Trophoblast cell (in vitro differentiated cells and primary cell): ENCODE results near the gene CDK1.
"Not testable (repeated sequence)": the region's sequence is repeated elsewhere in the genome, so short reads cannot be mapped to it uniquely, and the experiment has no call there.

ENCODE experiments used
- DNase-seq, 2 donors: peaks; one replicate each; pipeline ENCODE4 v3.0.0-alpha.2; 2016
- H2AFZ ChIP-seq: 2 replicates; pipeline ENCODE4 v1.6.1; 2013; ENCODE audit warnings: low read length, moderate library complexity, mild to moderate bottlenecking; ENCODE audit not compliant: insufficient read depth, poor library complexity
- H2AK5ac ChIP-seq: 2 replicates; pipeline ENCODE4 v1.6.1; 2013; ENCODE audit warnings: mild to moderate bottlenecking, low read length
- H2BK120ac ChIP-seq: 2 replicates; pipeline ENCODE4 v1.6.1; 2013; ENCODE audit warnings: low read length, mild to moderate bottlenecking, moderate library complexity; ENCODE audit not compliant: insufficient read depth, poor library complexity
- H2BK12ac ChIP-seq: 2 replicates; pipeline ENCODE4 v1.6.1; 2013; ENCODE audit warnings: mild to moderate bottlenecking, low read length, moderate library complexity
- H2BK5ac ChIP-seq: 2 replicates; pipeline ENCODE4 v1.6.1; 2013; ENCODE audit warnings: low read length, low read depth, moderate library complexity, mild to moderate bottlenecking; ENCODE audit not compliant: poor library complexity
- H3K14ac ChIP-seq: 2 replicates; pipeline ENCODE4 v1.6.1; 2013; ENCODE audit warnings: mild to moderate bottlenecking, low read length
- H3K18ac ChIP-seq: 2 replicates; pipeline ENCODE4 v1.6.1; 2013; ENCODE audit warnings: mild to moderate bottlenecking, low read length
- H3K23ac ChIP-seq: 2 replicates; pipeline ENCODE4 v1.6.1; 2013; ENCODE audit warnings: low read length
- H3K27ac ChIP-seq: 2 replicates; pipeline ENCODE4 v1.5.1; 2013; ENCODE audit warnings: low read depth, mild to moderate bottlenecking, inconsistent platforms, low read length, moderate library complexity
- H3K27me3 ChIP-seq: 2 replicates; pipeline ENCODE4 v1.6.1; 2013; ENCODE audit warnings: inconsistent platforms, mild to moderate bottlenecking, low read length, moderate library complexity; ENCODE audit not compliant: insufficient read depth
- H3K36me3 ChIP-seq, 2 experiments: 1 replicate in 1 of 2; 2 replicates in 1 of 2; pipeline ENCODE4 v1.6.1; 2013; ENCODE audit warnings: low read length in 2 of 2, mild to moderate bottlenecking in 2 of 2, moderate library complexity in 1 of 2; ENCODE audit not compliant: insufficient read depth in 2 of 2, control insufficient read depth in 1 of 2
- H3K4ac ChIP-seq: 2 replicates; pipeline ENCODE4 v1.6.1; 2013; ENCODE audit warnings: low read depth, mild to moderate bottlenecking, low read length, moderate library complexity
- H3K4me1 ChIP-seq, 2 experiments: 1 replicate in 1 of 2; 2 replicates in 1 of 2; pipeline ENCODE4 v1.6.1; 2013; ENCODE audit warnings: low read length in 2 of 2, mild to moderate bottlenecking in 2 of 2, moderate library complexity in 1 of 2; ENCODE audit not compliant: insufficient read depth in 2 of 2, control insufficient read depth in 1 of 2
- H3K4me2 ChIP-seq: 2 replicates; pipeline ENCODE4 v1.6.1; 2013; ENCODE audit warnings: inconsistent platforms, mild to moderate bottlenecking, low read length, moderate library complexity
- H3K4me3 ChIP-seq: 2 replicates; pipeline ENCODE4 v1.5.1; 2013; ENCODE audit warnings: mild to moderate bottlenecking, low read depth, low read length, inconsistent platforms
- H3K79me1 ChIP-seq: one replicate; pipeline ENCODE4 v1.6.1; 2013; ENCODE audit warnings: low read length
- H3K79me2 ChIP-seq: 2 replicates; pipeline ENCODE4 v1.6.1; 2013; ENCODE audit warnings: low read length, mild to moderate bottlenecking; ENCODE audit not compliant: control insufficient read depth, insufficient read depth, poor library complexity
- H3K9ac ChIP-seq: 2 replicates; pipeline ENCODE4 v1.6.1; 2013; ENCODE audit warnings: mild to moderate bottlenecking, low read length
- H3K9me3 ChIP-seq: 2 replicates; pipeline ENCODE4 v1.6.1; 2013; ENCODE audit warnings: low read depth, mild to moderate bottlenecking, control low read depth, inconsistent platforms, low read length; ENCODE audit not compliant: insufficient read depth
- H4K12ac ChIP-seq: 2 replicates; pipeline ENCODE4 v1.6.1; 2013; ENCODE audit warnings: low read depth, mild to moderate bottlenecking, low read length, moderate library complexity
- H4K8ac ChIP-seq: 2 replicates; pipeline ENCODE4 v1.6.1; 2013; ENCODE audit warnings: low read depth, mild to moderate bottlenecking, low read length, moderate library complexity
- H4K91ac ChIP-seq: one replicate; pipeline ENCODE4 v1.6.1; 2013; ENCODE audit warnings: low read depth, mild to moderate bottlenecking, low read length, moderate library complexity
- WGBS: extraction: QIAGEN DNeasy Blood & Tissue Kit; methylation state at CpG from one replicate; pipeline ENCODE4 v1.1.7; 2013; ENCODE audit warnings: missing lambda C conversion rate; ENCODE audit not compliant: insufficient read length, insufficient coverage; ENCODE audit errors: extremely low coverage; 5-methylcytosine and 5-hydroxymethylcytosine counted together

The CDK1 gene

GRCh38 chr10:60827791-60828488, 49.7 kb downstream of the CDK1 start:
- Histone ChIP-seq H3K27me3 (no peaks in the 10 kb centered on the region), H3K23ac (no peak overlapping the region), H4K91ac (no peak overlapping the region), H3K4me1 (peaks cover 0 to 7% of the 10 kb centered on the region in 2 experiments), H3K18ac (no peak overlapping the region), H3K9ac (no peak overlapping the region), H3K9me3 (no peaks in the 10 kb centered on the region), H2BK5ac (no peak overlapping the region), H4K12ac (no peak overlapping the region), H3K27ac (peak overlapping the region; percentile 90), H4K8ac (peak overlapping the region; percentile 56), H2BK12ac (peak overlapping the region; percentile 79), H2BK120ac (no peak overlapping the region), H3K79me1 (no peaks in the 10 kb centered on the region), H3K14ac (no peak overlapping the region), H3K4me3 (no peak overlapping the region), H3K79me2 (no peaks in the 10 kb centered on the region), H2AK5ac (no peak overlapping the region), H3K4ac (no peak overlapping the region), H3K4me2 (no peak overlapping the region), H2AFZ (no peak overlapping the region), H3K36me3 (no peaks in the 10 kb centered on the region)
- peak in 1 of 2 donors; percentile 20 for DNase-seq
- WGBS = no CpG with 5 or more reads among the region's 5 CpGs

- no peak overlapping the region for H2AFZ ChIP-seq
- H4K91ac ChIP-seq = no peak overlapping the region
- no peaks in the 10 kb centered on the region for H3K36me3 ChIP-seq
- no peak overlapping the region for H3K18ac ChIP-seq
- WGBS = no CpG with 5 or more reads among the region's 1 CpG
- H2AK5ac ChIP-seq = no peak overlapping the region
- H3K9ac ChIP-seq = no peak overlapping the region
- no peak overlapping the region for H3K23ac ChIP-seq
- no peaks in the 10 kb centered on the region for H3K9me3 ChIP-seq
- no peaks in the 10 kb centered on the region for H3K79me1 ChIP-seq
- H3K4ac ChIP-seq = no peak overlapping the region
- no peak overlapping the region for H3K4me2 ChIP-seq
- H3K27ac ChIP-seq = peak overlapping the region; percentile 90
- H4K12ac ChIP-seq = no peak overlapping the region
- no peak overlapping the region for H3K14ac ChIP-seq
- H2BK12ac ChIP-seq = peak overlapping the region; percentile 79
- no peak for DNase-seq
- no peaks in the 10 kb centered on the region for H3K27me3 ChIP-seq
- H2BK5ac ChIP-seq = no peak overlapping the region
- no peak overlapping the region for H2BK120ac ChIP-seq
- peak overlapping the region; percentile 56 for H4K8ac ChIP-seq
- H3K79me2 ChIP-seq = no peaks in the 10 kb centered on the region
- no peak overlapping the region for H3K4me3 ChIP-seq
- peaks cover 0 to 7% of the 10 kb centered on the region in 2 experiments for H3K4me1 ChIP-seq
Measured at GRCh38 chr10:60828489-60828852, 50.2 kb downstream of the CDK1 start.

GRCh38 chr10:60832136-60832535, 53.9 kb downstream of the CDK1 start:
- not testable (repeated sequence) for H2AK5ac ChIP-seq, H3K79me1 ChIP-seq, H3K9ac ChIP-seq, H3K27me3 ChIP-seq, H3K4me3 ChIP-seq, H3K4ac ChIP-seq, H4K8ac ChIP-seq, H2BK12ac ChIP-seq, H3K36me3 ChIP-seq, H4K12ac ChIP-seq, H3K4me1 ChIP-seq, H2BK5ac ChIP-seq, H4K91ac ChIP-seq, H3K23ac ChIP-seq, H3K79me2 ChIP-seq, H3K14ac ChIP-seq, H3K4me2 ChIP-seq, H3K18ac ChIP-seq, H3K27ac ChIP-seq, H2BK120ac ChIP-seq, DNase-seq, H3K9me3 ChIP-seq, H2AFZ ChIP-seq
- WGBS = no CpG with 5 or more reads among the region's 4 CpGs

GRCh38 chr10:60834401-60834800, 56.1 kb downstream of the CDK1 start:
- no peak overlapping the region for H2BK5ac ChIP-seq
- no peaks in the 10 kb centered on the region for H3K9me3 ChIP-seq
- H3K4me2 ChIP-seq = no peak overlapping the region
- H2BK120ac ChIP-seq = no peak overlapping the region
- H3K79me1 ChIP-seq = no peaks in the 10 kb centered on the region
- no peak overlapping the region for H4K91ac ChIP-seq
- no peaks in the 10 kb centered on the region for H3K79me2 ChIP-seq
- no peaks in the 10 kb centered on the region for H3K27me3 ChIP-seq
- no peak overlapping the region for H4K8ac ChIP-seq
- no peak overlapping the region for H3K23ac ChIP-seq
- H2BK12ac ChIP-seq = no peak overlapping the region
- no peak overlapping the region for H2AK5ac ChIP-seq
- DNase-seq = no peak
- no peak overlapping the region for H3K14ac ChIP-seq
- H3K4me1 ChIP-seq = no peaks in the 10 kb centered on the region
- no peak overlapping the region for H3K4me3 ChIP-seq
- no peak overlapping the region for H2AFZ ChIP-seq
- H3K18ac ChIP-seq = no peak overlapping the region
- H4K12ac ChIP-seq = no peak overlapping the region
- H3K27ac ChIP-seq = no peak overlapping the region
- no peak overlapping the region for H3K9ac ChIP-seq
- no peak overlapping the region for H3K4ac ChIP-seq
- H3K36me3 ChIP-seq = no peaks in the 10 kb centered on the region
